ENCODE results near the gene ILRUN.
"Not testable (repeated sequence)": the region's sequence is repeated elsewhere in the genome, so short reads cannot be mapped to it uniquely, and the experiment has no call there.

ILRUN gene

DNA sequence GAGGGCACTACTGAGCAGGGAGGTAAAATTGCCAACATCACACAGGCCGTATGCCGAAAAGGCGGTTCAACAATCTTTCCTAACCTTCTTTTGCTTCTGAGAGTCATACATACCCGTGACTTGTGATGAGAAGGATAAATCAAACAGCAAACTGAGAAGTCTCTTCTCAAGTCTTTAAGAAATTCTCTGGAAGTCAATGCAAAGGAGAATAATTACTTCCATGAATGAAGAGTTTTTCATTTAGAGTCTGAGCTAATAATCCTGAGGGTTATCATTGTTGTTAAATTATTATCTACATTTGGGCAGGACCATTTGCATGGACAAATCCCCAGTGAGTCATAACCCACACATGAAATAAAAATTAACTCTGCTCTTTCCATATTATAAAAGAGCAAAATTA, 22.4 kb upstream of the ILRUN start:
- no peak for DNase-seq (ENCODE audit: low read depth, low spot score)
- in situ Hi-C loops (cut with HindIII; ENCODE audit: low sequenced_read_pairs), result no loop called here
- TF ChIP-seq, protein P1, sequence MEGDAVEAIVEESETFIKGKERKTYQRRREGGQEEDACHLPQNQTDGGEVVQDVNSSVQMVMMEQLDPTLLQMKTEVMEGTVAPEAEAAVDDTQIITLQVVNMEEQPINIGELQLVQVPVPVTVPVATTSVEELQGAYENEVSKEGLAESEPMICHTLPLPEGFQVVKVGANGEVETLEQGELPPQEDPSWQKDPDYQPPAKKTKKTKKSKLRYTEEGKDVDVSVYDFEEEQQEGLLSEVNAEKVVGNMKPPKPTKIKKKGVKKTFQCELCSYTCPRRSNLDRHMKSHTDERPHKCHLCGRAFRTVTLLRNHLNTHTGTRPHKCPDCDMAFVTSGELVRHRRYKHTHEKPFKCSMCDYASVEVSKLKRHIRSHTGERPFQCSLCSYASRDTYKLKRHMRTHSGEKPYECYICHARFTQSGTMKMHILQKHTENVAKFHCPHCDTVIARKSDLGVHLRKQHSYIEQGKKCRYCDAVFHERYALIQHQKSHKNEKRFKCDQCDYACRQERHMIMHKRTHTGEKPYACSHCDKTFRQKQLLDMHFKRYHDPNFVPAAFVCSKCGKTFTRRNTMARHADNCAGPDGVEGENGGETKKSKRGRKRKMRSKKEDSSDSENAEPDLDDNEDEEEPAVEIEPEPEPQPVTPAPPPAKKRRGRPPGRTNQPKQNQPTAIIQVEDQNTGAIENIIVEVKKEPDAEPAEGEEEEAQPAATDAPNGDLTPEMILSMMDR (IDR thresholded peaks at IDR 0.05; ENCODE audit: low read depth, low read length), result no peak
- no peak overlapping the region for H3K4me3 ChIP-seq (ENCODE audit: low read depth, low read length)

- in situ Hi-C loops (cut with HindIII; ENCODE audit: low sequenced_read_pairs), result no loop called here
- TF ChIP-seq, protein P1 (IDR thresholded peaks at IDR 0.05; ENCODE audit: low read depth, low read length), result no peak
- no peak overlapping the region for H3K4me3 ChIP-seq (ENCODE audit: low read depth, low read length)
- DNase-seq (ENCODE audit: low read depth, low spot score), result no peak
These were observed 20.9 kb upstream of the ILRUN start for GRCh38 chr6:34717466-34717865.

- no peak for DNase-seq (ENCODE audit: low read depth, low spot score)
- no peak overlapping the region for H3K4me3 ChIP-seq (ENCODE audit: low read depth, low read length)
- TF ChIP-seq, protein P1 (IDR thresholded peaks at IDR 0.05; ENCODE audit: low read depth, low read length), result no peak
- in situ Hi-C loops (cut with HindIII; ENCODE audit: low sequenced_read_pairs), result no loop called here
These were observed 18.1 kb upstream of the ILRUN start for GRCh38 chr6:34714663-34715062.

DNA sequence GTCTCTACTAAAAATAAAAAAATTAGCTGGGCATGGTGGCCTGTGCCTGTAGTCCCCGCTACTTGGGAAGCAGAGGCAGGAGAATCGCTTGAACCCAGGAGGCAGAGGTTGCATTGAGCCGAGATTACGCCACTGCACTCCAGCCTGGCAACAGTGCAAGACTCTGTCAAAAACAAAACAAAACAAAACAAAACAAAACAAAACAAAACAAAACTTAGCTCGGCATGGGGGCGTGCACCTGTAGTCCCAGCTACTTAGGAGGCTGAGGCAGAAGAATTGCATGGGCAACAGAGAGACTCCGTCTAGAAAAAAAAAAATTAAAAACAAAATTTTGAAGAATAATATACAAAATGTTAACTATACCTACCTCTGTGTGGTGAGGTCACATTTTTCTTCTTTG, 16.3 kb upstream of the ILRUN start:
- DNase-seq (ENCODE audit: low read depth, low spot score); in situ Hi-C loops (cut with HindIII; ENCODE audit: low sequenced_read_pairs); H3K4me3 ChIP-seq (ENCODE audit: low read depth, low read length): not testable (repeated sequence)

GRCh38 chr6:34709386-34709785, 12.8 kb upstream of the ILRUN start:
- H3K4me3 ChIP-seq (ENCODE audit: low read depth, low read length), result no peak overlapping the region
- TF ChIP-seq, protein P1 (IDR thresholded peaks at IDR 0.05; ENCODE audit: low read depth, low read length), result no peak
- in situ Hi-C loops (cut with HindIII; ENCODE audit: low sequenced_read_pairs), result no loop called here
- peak; percentile 29 for DNase-seq (ENCODE audit: low read depth, low spot score)

GRCh38 chr6:34705241-34705640, 8.7 kb upstream of the ILRUN start:
- no peak overlapping the region for H3K4me3 ChIP-seq (ENCODE audit: low read depth, low read length)
- no peak for DNase-seq (ENCODE audit: low read depth, low spot score)
- in situ Hi-C loops (cut with HindIII; ENCODE audit: low sequenced_read_pairs), result no loop called here
- TF ChIP-seq, protein P1 (IDR thresholded peaks at IDR 0.05; ENCODE audit: low read depth, low read length), result no peak

- no peak for DNase-seq (ENCODE audit: low read depth, low spot score)
- TF ChIP-seq, protein P1 (IDR thresholded peaks at IDR 0.05; ENCODE audit: low read depth, low read length), result no peak
- in situ Hi-C loops (cut with HindIII; ENCODE audit: low sequenced_read_pairs), result no loop called here
- H3K4me3 ChIP-seq (ENCODE audit: low read depth, low read length), result no peak overlapping the region
These were observed 4.6 kb upstream of the ILRUN start for GRCh38 chr6:34701199-34701598.
